GM21528 (cell line): Measurements from ENCODE around the gene LITAF.

Source experiments
- ATAC-seq: cut with Tn5 transposase; IDR thresholded peaks from one replicate; pipeline ENCODE4 v1.9.1; 2021; ENCODE audit warnings: mild to moderate bottlenecking, moderate library complexity; ENCODE audit not compliant: unreplicated experiment, low FRiP score

Gene LITAF

GRCh38 chr16:11586856-11587642 is at the start of gene LITAF:
Gene LITAF (minus strand): TSS chr16:11586919. CDS start chr16:11556730, 30,189 bp downstream.
- peak; percentile 55 for ATAC-seq

DNA sequence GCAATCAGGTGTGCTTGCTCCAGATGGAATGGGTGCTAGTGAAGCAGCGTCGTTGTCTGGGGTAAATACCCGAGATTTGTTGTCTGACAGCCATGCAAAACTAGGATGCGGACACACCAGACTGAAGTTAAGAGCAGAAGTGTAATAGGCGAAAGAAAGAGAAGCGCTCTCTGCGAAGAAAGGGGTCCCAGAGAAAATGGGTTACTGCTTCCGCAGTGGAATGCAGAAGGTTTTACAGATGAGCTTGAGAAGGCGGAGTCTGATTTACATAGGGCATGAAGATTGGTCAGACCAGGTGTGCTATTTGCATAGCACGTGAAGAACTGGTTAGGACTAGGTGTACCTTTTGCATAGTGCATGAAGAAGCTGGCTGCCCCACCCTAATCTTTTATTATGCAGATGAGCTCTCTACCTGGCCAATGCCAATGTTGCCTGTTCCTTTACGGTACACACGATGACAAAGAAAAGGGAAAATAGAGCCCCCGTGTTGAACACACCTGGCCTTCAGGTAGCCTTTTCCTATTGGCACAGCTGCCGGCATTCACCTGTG is 49.5 kb upstream of the LITAF start:
- ATAC-seq = no peak

GRCh38 chr16:11635679-11636171 is 49.0 kb upstream of the LITAF start:
- no peak for ATAC-seq

- no peak for ATAC-seq
Measured at GRCh38 chr16:11635113-11635652, 48.5 kb upstream of the LITAF start.

DNA sequence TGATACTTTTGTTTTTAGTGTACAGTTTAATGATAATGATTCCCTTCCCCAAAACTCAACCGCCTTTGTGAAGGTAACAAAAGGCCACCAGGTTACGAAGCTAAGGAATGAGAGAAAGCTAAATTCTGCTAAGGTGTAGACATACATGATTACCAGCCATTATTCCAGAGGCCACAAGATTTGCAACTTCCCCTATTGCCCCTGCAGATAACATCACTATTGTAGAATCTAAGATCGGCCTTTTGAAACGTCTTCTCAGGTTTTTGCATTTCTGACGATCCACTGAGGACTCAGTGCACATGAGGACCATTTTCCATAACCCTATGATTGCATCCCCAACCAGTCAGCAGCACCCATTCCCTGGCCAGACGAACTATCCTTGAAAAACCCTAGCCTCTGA is 47.6 kb upstream of the LITAF start:
- ATAC-seq = no peak

DNA sequence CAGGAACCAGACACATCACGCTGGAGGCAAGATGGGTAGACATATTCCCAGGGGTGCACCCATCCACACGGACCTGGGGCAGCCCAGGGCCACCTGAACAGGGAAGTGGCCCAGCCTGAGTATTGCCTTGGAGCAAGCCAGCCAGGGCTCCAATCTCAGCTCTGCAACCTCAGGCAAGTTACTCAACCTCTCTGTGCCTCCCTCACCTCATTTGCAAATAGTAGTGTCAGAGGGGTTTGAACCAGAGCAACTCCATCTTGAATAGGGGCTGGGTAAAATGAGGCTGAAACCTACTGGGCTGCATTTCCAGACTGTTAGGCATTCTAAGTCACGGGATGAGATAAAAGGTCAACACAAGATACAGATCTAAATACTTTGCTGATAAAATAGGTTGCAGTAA is 46.4 kb upstream of the LITAF start:
- no peak for ATAC-seq

- ATAC-seq = no peak
Measured at GRCh38 chr16:11632455-11632939, 45.8 kb upstream of the LITAF start.

DNA sequence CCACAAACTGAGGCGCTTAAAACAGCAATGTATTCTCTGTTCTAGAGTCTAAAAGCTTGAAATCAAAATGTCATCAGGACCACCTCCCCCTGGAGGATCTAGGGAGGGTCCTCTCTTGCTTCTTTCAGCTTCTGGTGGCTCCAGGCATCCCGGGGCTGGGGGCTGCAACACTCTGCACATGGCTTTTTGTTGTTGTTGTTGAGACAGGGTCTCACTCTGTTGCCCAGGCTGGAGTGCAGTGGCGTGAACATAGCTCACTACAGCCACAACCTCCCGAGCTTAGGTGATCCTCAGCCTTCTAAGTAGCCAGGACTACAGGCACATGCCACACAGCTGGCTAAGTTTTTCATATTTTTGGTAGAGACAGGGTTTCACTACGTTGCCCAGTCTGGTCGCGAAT is 44.5 kb upstream of the LITAF start:
- no peak for ATAC-seq

DNA sequence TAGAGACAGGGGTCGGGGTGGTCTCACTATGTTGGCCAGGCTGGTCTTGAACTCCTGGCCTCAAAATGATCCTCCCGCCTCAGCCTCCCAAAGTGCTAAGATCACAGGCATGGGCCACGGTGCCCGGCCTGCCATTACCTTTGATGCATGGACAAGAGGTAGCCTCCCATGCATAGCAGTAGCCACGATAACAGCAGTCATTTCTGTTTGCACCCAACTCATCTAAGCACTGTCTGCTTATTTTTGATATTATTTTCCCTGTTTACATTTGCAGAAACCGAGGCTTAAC is 44.0 kb upstream of the LITAF start:
- no peak for ATAC-seq

DNA sequence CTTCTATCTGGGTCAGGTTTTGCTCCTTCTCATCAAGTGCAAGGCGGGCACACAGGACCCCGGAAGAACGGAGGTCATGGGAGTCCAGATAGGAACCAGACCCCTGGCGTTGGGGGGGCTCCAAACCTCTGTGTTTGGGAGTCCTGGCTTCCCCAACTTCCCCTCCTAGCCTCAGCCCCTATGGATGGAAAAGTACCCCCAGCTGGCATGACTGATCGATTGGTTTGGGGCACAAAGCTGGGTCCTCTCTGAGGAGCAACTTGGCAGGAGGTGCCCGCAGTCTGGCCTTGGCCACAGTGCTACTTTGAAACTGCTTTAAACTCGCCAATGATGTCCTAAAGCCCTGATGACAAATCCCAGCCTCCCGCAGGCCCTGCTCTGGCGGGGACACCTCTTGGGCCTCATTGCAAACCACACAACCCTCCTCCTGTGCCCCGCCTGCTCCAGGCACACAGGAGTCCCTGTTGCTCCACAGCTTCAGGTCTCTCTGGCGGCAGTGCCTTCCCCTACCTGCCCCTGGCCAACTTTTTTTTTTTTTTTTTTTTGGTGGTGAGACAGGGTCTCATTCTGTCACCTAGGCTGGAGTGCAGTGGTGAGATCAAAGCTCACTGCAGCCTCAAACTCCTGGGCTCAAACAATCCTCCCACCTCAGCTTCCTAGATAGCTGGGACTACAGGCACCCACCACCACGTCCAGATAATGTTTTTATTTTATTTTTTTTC is 43.5 kb upstream of the LITAF start:
- no peak for ATAC-seq

GRCh38 chr16:11629071-11630030 is 42.6 kb upstream of the LITAF start:
- ATAC-seq = no peak

DNA sequence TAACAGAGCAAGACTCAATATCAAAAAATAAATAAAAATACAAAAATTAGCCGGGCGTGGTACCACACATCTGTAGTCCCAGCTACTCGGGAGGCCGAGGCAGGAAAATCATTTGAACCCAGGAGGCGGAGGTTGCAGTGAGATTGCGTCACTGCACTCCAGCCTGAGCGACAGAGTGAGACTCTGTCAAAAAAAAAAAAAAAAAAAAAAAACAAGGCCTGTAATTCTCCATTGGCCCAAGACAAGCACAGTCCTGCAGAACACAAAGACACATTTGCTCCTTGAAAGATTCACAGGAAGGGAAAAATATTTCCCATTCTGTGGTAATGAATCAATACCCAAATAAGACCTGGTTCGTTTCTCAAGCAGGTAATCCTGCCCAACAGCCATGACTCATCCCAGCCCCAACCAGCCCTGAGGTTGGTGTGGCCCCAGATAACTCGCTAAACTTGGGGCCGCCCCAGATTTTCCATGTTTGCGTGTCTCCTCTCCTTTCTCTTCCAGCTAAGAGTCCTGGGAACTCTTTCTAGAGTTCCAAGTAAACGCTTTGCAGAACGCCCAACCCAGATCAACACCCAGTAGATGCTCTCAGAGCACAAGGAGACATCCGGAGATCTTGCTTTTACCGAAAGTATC is 41.2 kb upstream of the LITAF start:
- ATAC-seq = no peak

DNA sequence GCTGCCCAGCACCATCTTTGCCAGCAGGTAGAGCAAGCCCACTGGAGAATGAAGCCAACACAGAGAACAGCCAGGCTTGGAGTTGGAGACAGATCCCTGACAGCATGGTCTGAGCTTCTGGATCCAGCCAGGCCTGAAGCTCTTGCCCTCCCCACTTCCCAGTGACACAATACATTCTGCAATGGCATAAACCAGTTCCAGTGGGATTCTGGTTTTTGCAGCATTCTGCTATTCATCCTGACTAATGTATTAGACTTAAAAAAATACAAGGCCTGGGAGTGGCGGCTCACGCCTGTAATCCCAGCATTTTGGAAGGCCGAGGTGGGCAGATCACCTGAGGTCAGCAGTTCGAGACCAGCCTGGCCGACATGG is 40.6 kb upstream of the LITAF start:
- no peak for ATAC-seq

DNA sequence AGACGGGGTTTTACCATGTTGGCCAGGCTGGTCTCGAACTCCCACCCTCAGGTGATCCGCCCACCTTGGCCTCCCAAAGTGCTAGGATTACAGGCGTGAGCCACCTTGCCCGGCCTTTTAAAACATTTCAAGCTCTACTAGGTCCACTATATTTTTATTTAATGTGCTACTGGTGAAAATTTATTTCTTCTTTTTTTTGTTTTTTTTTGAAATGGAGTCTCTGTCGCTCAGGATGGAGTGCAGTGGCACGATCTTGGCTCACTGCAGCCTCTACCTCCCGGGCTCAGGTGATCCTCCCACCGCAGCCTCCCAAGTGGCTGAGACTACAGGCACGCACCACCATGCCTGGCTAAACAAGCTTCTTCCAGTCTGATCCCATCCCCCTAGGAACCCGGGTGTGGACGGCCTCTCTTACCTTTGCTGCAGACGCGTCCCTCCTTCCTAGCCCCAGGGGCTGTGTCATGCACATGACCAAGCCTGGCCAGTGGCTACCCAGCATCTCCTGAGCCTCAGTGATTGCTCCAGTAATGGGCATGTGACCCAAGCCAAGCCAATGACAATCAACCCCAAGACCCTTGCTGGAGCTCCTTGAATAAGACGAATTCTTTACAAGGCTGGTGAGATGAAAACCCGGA is 40.1 kb upstream of the LITAF start:
- ATAC-seq = no peak

DNA sequence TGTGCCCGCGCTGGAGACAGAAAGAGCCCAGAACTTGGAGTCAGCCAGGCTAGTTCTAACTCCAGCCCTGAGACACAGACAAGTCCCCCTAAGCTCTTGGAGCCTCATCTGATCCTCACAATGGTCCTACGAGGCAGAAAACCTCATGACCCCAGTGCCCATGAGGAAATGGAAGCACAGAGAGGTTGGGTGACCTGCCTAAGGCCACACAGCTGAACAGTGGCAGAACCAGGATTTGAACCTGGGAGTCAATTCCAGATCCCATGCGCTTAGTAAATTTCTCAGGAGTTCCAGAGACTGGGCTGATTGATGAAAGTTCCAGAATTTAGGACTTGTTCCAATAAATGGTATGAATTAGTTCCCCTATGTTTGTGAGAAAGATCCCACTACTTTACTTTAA is 39.0 kb upstream of the LITAF start:
- ATAC-seq = no peak

- no peak for ATAC-seq
Measured at GRCh38 chr16:11624636-11625607, 38.2 kb upstream of the LITAF start.

DNA sequence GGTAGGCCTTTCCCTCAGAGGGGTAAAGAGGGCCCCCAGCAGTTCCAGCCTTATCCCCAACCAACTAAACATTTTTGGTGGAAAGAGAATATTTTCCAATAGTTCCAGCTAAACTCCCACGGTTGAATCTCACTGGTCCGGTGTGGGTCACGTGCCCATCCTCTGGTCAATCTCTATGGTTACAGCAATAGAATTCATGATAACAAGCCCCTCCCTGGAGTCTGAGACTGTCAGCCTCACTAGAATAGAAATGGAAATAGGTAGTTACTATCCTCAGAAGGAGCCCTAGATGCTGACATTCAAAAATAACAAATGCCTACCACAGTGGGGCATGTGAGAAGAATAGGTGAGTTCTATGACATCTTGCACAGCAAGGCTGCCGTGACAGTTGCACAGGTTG is 37.5 kb upstream of the LITAF start:
- no peak for ATAC-seq
